Measurements from ENCODE around the gene KRTAP22-1. TPM values are rescaled to one million over a fixed set of nuclear protein-coding genes. Genes with fewer than 3 reads are reported as not detected.

KRTAP22-1 gene
- not detected for total RNA-seq
- polyA plus RNA-seq: not detected
- long read RNA-seq, donor 1: 0 reads
- long read RNA-seq, donor 2: 0 reads

DNA sequence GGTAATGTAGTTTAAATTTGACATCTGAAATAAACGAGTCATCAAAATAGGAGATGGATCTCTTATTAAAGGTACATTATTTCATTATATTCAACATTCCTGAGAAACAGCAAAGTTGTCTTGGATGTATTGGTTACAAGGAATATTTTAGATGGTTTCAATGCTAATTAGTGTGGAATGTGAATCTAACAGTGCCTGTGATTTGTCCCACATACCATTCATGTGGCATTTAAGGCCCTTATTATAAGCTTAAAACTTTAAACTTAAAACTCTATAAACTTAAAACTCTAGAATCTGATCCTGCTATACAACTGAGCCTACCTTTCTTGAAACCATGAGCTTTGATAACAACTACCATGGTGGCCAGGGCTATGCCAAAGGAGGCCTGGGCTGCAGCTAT lies at the start of gene KRTAP22-1:
Gene KRTAP22-1, plus strand, starts transcription at position 301 of the 400 bp plus-strand sequence.
- no peaks in the 10 kb centered on the region for H3K27me3 ChIP-seq (ENCODE audit: insufficient read depth in 3 of 3, low read length in 2 of 3)
- no peak within 1 kb of the TSS for H3K4me3 ChIP-seq
- ATAC-seq: no peak
- no peaks in the 10 kb centered on the region for H3K4me1 ChIP-seq
- H3K36me3 ChIP-seq (ENCODE audit: insufficient read depth in 1 of 2, low read depth in 1 of 2): no peaks in the 10 kb centered on the region
- no peak for DNase-seq
- H3K27ac ChIP-seq: no peak within 1 kb of the TSS
- no peaks in the 10 kb centered on the region for H3K9me3 ChIP-seq
- TF ChIP-seq, protein P1, sequence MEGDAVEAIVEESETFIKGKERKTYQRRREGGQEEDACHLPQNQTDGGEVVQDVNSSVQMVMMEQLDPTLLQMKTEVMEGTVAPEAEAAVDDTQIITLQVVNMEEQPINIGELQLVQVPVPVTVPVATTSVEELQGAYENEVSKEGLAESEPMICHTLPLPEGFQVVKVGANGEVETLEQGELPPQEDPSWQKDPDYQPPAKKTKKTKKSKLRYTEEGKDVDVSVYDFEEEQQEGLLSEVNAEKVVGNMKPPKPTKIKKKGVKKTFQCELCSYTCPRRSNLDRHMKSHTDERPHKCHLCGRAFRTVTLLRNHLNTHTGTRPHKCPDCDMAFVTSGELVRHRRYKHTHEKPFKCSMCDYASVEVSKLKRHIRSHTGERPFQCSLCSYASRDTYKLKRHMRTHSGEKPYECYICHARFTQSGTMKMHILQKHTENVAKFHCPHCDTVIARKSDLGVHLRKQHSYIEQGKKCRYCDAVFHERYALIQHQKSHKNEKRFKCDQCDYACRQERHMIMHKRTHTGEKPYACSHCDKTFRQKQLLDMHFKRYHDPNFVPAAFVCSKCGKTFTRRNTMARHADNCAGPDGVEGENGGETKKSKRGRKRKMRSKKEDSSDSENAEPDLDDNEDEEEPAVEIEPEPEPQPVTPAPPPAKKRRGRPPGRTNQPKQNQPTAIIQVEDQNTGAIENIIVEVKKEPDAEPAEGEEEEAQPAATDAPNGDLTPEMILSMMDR (IDR thresholded peaks at IDR 0.05): no peak
- WGBS, 3 donors: 50 to 91% (median 50%) methylated on average over 1 of the region's 1 CpG
- intact Hi-C loops (cut with DNase I): no loop called here

DNA sequence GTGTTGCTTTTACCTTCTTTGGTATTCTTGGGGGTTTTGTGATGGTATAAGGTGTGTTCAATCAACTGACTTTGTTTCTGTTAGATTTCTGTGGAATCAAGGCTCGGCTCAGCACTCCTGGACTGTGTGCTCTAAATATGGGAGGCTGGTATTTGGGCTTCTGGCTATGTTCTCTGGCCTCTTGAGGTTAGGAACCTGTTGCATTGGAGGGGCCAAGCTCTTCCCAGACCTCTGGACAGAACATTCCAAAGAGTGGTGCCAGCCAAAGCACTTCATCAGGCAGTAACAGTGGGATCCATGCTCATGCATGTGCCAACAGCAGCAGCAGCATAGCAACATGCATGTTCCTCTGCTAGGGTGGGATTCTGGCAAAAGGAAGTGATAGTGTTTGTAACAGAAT lies 48.1 kb upstream of the KRTAP22-1 start:
- intact Hi-C loops (cut with DNase I): no loop called here
- ATAC-seq: no peak
- H3K9me3 ChIP-seq: no peaks in the 10 kb centered on the region
- H3K36me3 ChIP-seq (ENCODE audit: insufficient read depth in 1 of 2, low read depth in 1 of 2): no peaks in the 10 kb centered on the region
- H3K4me1 ChIP-seq: no peaks in the 10 kb centered on the region
- 60 to 74% (median 67%) methylated on average over 1 of the region's 1 CpG for WGBS, 3 donors
- no peaks in the 10 kb centered on the region for H3K27me3 ChIP-seq (ENCODE audit: insufficient read depth in 3 of 3, low read length in 2 of 3)
- no peak for DNase-seq
- TF ChIP-seq, protein P1 (IDR thresholded peaks at IDR 0.05): no peak
- no peak overlapping the region for H3K27ac ChIP-seq
- no peak overlapping the region for H3K4me3 ChIP-seq

DNA sequence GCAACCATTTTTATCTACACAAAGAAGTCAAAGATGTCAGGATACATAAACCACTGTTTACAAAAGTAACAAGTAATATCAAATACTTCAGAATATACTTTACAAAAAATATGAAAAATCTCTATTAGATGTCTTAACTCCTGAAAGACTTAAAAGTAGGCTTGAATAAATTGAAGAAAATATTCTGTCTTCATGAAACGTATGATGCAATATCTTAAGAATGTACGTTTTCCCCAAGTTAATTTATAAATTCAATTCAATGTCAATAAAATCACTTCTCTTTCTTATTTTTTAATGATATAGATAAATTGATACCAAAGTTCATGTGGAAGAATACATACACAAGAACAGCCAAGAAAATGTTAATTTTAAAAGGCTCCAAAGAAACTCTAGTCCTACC lies 45.8 kb upstream of the KRTAP22-1 start:
- Histone ChIP-seq H3K36me3 (ENCODE audit: insufficient read depth in 1 of 2, low read depth in 1 of 2) (no peaks in the 10 kb centered on the region), H3K9me3 (no peaks in the 10 kb centered on the region), H3K4me3 (no peak overlapping the region), H3K27ac (no peak overlapping the region), H3K27me3 (ENCODE audit: insufficient read depth in 3 of 3, low read length in 2 of 3) (no peaks in the 10 kb centered on the region), H3K4me1 (no peaks in the 10 kb centered on the region)
- ATAC-seq: no peak
- DNase-seq: no peak
- TF ChIP-seq, protein P1 (IDR thresholded peaks at IDR 0.05): no peak
- 57 to 93% (median 88%) methylated on average over 2 of the region's 2 CpGs for WGBS, 3 donors
- intact Hi-C loops (cut with DNase I): no loop called here

DNA sequence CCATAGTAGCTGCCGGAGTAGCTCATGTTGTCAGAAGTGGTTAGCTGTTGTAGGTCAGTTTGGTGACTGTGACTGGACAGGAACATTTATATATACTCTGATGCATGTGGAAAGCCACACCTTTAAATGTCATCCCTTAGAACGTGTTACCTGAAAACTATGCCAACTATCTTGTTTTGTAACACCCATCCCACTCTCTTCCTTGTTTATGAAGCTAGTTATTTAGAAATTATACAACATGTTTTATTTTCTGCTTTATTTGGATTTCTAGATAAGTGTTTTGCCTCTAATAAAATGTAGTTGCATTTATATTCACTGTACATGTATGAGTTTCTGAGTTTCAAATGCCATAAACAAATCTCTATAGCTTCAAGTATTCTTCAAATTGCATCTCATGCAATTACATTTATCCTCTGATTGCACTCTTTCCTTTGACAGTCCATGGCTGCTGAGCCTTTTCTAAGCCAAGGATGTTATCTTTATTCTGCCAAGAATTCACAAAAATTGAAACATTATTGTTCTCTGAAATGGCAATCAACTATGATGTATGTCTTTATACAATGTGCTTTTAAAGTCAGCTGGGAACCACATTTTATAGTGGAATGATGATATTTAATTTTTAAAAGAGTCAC lies 39.5 kb upstream of the KRTAP22-1 start, which contains the start of gene KRTAP19-7:
Gene KRTAP19-7, minus strand, starts transcription at position 51 of the 632 bp plus-strand sequence. Its CDS starts 25 bp downstream, at position 26.
- DNase-seq (no peak), ATAC-seq (no peak)
- TF ChIP-seq, protein P1 (IDR thresholded peaks at IDR 0.05): no peak
- Histone ChIP-seq H3K27me3 (ENCODE audit: insufficient read depth in 3 of 3, low read length in 2 of 3) (no peaks in the 10 kb centered on the region), H3K27ac (no peak within 1 kb of the TSS), H3K36me3 (ENCODE audit: insufficient read depth in 1 of 2, low read depth in 1 of 2) (no peaks in the 10 kb centered on the region), H3K4me1 (no peaks in the 10 kb centered on the region), H3K9me3 (no peaks in the 10 kb centered on the region), H3K4me3 (no peak within 1 kb of the TSS)
- intact Hi-C loops (cut with DNase I): no loop called here
- WGBS, 3 donors: 54 to 77% (median 60%) methylated on average over 2 of the region's 2 CpGs

DNA sequence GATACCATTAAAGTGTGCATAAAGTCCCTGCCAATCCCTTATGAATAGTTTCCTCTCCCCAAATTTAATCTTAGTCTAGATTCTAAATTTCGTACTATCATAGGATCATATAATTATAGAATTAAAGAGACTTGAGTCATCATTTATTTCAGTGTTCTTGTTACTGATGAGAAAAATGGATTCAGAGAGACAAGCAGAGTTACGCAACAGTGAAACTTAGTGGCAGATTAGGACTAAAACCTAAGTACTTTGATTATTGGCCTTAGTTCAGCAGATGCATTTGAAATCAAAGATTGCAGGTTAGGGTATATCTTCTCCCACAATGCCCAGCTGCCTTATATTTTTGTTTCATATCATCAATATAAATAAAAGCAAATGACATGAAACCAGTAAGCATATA lies 38.9 kb upstream of the KRTAP22-1 start:
- TF ChIP-seq, protein P1 (IDR thresholded peaks at IDR 0.05): no peak
- intact Hi-C loops (cut with DNase I): no loop called here
- no peak overlapping the region for H3K27ac ChIP-seq

More for the DNA sequence above, 38.9 kb upstream of the KRTAP22-1 start:
- ATAC-seq (no peak), DNase-seq (no peak)
- Histone ChIP-seq H3K4me1 (no peaks in the 10 kb centered on the region), H3K36me3 (ENCODE audit: insufficient read depth in 1 of 2, low read depth in 1 of 2) (no peaks in the 10 kb centered on the region), H3K4me3 (no peak overlapping the region), H3K27me3 (ENCODE audit: insufficient read depth in 3 of 3, low read length in 2 of 3) (no peaks in the 10 kb centered on the region), H3K9me3 (no peaks in the 10 kb centered on the region)
- WGBS, 3 donors: 82 to 87% (median 85%) methylated on average over 2 of the region's 2 CpGs

Measured in psoas muscle (tissue), 8 donors.